ENCODE measurements around the gene KIAA0319L.

KIAA0319L gene

GRCh38 chr1:35530168-35530567 is 27.0 kb downstream of the KIAA0319L start:
- Mint-ChIP-seq H3K27me3 (ENCODE audit: low read depth, poor library complexity) (peaks cover 8% of the 10 kb centered on the region), H3K4me3 (no peak overlapping the region), H3K27ac (no peak overlapping the region), H3K4me1 (no peaks in the 10 kb centered on the region), H3K9me3 (peaks cover 68% of the 10 kb centered on the region), H3K36me3 (ENCODE audit: low read depth) (peaks cover 92% of the 10 kb centered on the region)
- DNase-seq: no peak
- TF ChIP-seq, protein P1, sequence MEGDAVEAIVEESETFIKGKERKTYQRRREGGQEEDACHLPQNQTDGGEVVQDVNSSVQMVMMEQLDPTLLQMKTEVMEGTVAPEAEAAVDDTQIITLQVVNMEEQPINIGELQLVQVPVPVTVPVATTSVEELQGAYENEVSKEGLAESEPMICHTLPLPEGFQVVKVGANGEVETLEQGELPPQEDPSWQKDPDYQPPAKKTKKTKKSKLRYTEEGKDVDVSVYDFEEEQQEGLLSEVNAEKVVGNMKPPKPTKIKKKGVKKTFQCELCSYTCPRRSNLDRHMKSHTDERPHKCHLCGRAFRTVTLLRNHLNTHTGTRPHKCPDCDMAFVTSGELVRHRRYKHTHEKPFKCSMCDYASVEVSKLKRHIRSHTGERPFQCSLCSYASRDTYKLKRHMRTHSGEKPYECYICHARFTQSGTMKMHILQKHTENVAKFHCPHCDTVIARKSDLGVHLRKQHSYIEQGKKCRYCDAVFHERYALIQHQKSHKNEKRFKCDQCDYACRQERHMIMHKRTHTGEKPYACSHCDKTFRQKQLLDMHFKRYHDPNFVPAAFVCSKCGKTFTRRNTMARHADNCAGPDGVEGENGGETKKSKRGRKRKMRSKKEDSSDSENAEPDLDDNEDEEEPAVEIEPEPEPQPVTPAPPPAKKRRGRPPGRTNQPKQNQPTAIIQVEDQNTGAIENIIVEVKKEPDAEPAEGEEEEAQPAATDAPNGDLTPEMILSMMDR (IDR thresholded peaks at IDR 0.05): no peak

DNA sequence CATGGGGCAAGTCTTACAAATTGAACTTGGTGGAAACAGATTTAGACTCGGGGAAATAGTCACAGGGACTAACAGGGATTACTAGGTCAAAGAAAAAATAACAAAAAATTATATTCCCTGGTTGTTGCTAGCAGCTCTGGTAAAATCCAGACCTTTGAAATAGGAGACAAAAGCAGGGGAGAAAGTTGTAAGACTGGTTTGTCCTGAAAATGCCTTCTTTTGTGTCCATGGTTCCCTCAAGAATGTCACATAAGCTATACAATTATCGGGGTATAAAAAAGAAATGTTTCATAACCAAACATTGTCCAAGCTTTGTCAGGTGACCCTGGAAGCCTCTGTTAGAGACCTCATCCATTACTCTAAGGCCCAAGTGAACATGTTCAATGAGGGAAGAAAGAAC is 33.1 kb downstream of the KIAA0319L start:
- Mint-ChIP-seq H3K36me3 (ENCODE audit: low read depth) (peaks cover 79% of the 10 kb centered on the region), H3K4me1 (no peaks in the 10 kb centered on the region), H3K4me3 (no peak overlapping the region), H3K27ac (no peak overlapping the region), H3K9me3 (peaks cover 45% of the 10 kb centered on the region), H3K27me3 (ENCODE audit: low read depth, poor library complexity) (peaks cover 2% of the 10 kb centered on the region)
- no peak for DNase-seq
- TF ChIP-seq, protein P1 (IDR thresholded peaks at IDR 0.05): no peak

DNA sequence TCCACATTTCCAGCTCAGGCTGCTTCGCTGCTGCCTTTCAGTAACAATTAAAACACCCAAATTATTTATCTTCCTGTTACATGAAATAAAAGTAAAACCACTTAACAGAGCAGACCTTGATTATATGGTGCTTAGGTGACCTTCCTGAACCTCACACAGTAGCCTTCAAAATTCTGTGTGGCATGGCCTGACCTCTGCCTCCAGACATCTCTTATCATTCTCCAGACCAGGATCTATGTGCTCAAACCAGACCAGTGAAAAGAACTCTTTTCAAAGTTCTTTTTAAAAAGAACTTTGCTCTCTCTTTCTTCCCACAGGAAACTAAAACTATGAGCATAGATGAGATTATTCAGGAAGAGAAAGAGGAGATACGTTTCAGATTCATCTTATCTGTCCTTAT is 37.8 kb downstream of the KIAA0319L start:
- peaks cover 80% of the 10 kb centered on the region for H3K36me3 Mint-ChIP-seq (ENCODE audit: low read depth)
- H3K9me3 Mint-ChIP-seq: peaks cover 55% of the 10 kb centered on the region
- DNase-seq: no peak
- peaks cover 5% of the 10 kb centered on the region for H3K27me3 Mint-ChIP-seq (ENCODE audit: low read depth, poor library complexity)
- H3K4me3 Mint-ChIP-seq: no peak overlapping the region
- peak overlapping the region; percentile 51 for H3K27ac Mint-ChIP-seq
- TF ChIP-seq, protein P1 (IDR thresholded peaks at IDR 0.05): no peak
- no peaks in the 10 kb centered on the region for H3K4me1 Mint-ChIP-seq

DNA sequence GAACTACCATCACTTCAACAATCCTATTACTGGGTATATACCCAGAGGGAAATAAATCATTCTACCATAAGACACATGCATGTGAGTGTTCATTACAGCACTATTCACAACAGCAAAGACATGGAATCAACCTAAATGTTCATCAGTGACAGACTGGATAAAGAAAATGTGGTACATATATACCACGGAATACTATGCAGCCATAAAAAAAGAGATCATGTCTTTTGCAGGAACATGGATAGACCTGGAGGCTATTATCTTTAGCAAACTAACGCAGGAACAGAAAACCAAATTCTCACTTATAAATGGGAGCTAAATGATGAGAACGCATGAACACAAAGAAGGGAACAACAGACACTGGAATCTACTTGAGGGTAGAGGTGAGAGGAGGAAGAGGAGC is 39.0 kb downstream of the KIAA0319L start:
- peaks cover 77% of the 10 kb centered on the region for H3K36me3 Mint-ChIP-seq (ENCODE audit: low read depth)
- peaks cover 5% of the 10 kb centered on the region for H3K27me3 Mint-ChIP-seq (ENCODE audit: low read depth, poor library complexity)
- TF ChIP-seq, protein P1 (IDR thresholded peaks at IDR 0.05): no peak
- H3K4me1 Mint-ChIP-seq: no peaks in the 10 kb centered on the region
- no peak for DNase-seq
- H3K4me3 Mint-ChIP-seq: no peak overlapping the region
- H3K9me3 Mint-ChIP-seq: peaks cover 59% of the 10 kb centered on the region
- no peak overlapping the region for H3K27ac Mint-ChIP-seq

GRCh38 chr1:35511305-35511704 is 45.9 kb downstream of the KIAA0319L start:
- peaks cover 41% of the 10 kb centered on the region for H3K36me3 Mint-ChIP-seq (ENCODE audit: low read depth)
- no peak overlapping the region for H3K4me3 Mint-ChIP-seq
- no peak for DNase-seq
- H3K4me1 Mint-ChIP-seq: no peaks in the 10 kb centered on the region
- TF ChIP-seq, protein P1 (IDR thresholded peaks at IDR 0.05): no peak
- H3K9me3 Mint-ChIP-seq: peaks cover 25% of the 10 kb centered on the region
- no peak overlapping the region for H3K27ac Mint-ChIP-seq
- H3K27me3 Mint-ChIP-seq (ENCODE audit: low read depth, poor library complexity): peaks cover 2% of the 10 kb centered on the region

GRCh38 chr1:35509558-35509957 is 47.6 kb downstream of the KIAA0319L start:
- H3K36me3 Mint-ChIP-seq (ENCODE audit: low read depth): peaks cover 40% of the 10 kb centered on the region
- H3K27me3 Mint-ChIP-seq (ENCODE audit: low read depth, poor library complexity): no peaks in the 10 kb centered on the region
- TF ChIP-seq, protein P1 (IDR thresholded peaks at IDR 0.05): no peak
- peaks cover 8% of the 10 kb centered on the region for H3K9me3 Mint-ChIP-seq
- DNase-seq: no peak
- H3K4me3 Mint-ChIP-seq: no peak overlapping the region
- H3K4me1 Mint-ChIP-seq: no peaks in the 10 kb centered on the region
- H3K27ac Mint-ChIP-seq: no peak overlapping the region

Measured in nephron progenitor cell (in vitro differentiated cells).